GM18526 (cell line): ENCODE data around the gene STH.

ENCODE experiments used
- POLR2A ChIP-seq: IDR thresholded peaks from 3 replicates; pipeline ENCODE4 v1.6.1; 2011; ENCODE audit not compliant: insufficient read length; ENCODE audit errors: extremely low read depth

The STH gene

DNA sequence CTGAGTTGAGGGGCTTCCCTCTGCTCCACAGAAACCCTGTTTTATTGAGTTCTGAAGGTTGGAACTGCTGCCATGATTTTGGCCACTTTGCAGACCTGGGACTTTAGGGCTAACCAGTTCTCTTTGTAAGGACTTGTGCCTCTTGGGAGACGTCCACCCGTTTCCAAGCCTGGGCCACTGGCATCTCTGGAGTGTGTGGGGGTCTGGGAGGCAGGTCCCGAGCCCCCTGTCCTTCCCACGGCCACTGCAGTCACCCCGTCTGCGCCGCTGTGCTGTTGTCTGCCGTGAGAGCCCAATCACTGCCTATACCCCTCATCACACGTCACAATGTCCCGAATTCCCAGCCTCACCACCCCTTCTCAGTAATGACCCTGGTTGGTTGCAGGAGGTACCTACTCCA, 26.0 kb downstream of the STH start:
- TF ChIP-seq POLR2A, result no peak

DNA sequence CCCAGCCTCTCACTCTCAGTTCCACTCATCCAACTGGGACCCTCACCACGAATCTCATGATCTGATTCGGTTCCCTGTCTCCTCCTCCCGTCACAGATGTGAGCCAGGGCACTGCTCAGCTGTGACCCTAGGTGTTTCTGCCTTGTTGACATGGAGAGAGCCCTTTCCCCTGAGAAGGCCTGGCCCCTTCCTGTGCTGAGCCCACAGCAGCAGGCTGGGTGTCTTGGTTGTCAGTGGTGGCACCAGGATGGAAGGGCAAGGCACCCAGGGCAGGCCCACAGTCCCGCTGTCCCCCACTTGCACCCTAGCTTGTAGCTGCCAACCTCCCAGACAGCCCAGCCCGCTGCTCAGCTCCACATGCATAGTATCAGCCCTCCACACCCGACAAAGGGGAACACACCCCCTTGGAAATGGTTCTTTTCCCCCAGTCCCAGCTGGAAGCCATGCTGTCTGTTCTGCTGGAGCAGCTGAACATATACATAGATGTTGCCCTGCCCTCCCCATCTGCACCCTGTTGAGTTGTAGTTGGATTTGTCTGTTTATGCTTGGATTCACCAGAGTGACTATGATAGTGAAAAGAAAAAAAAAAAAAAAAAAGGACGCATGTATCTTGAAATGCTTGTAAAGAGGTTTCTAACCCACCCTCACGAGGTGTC, 26.6 kb downstream of the STH start:
- TF ChIP-seq POLR2A, result no peak

DNA sequence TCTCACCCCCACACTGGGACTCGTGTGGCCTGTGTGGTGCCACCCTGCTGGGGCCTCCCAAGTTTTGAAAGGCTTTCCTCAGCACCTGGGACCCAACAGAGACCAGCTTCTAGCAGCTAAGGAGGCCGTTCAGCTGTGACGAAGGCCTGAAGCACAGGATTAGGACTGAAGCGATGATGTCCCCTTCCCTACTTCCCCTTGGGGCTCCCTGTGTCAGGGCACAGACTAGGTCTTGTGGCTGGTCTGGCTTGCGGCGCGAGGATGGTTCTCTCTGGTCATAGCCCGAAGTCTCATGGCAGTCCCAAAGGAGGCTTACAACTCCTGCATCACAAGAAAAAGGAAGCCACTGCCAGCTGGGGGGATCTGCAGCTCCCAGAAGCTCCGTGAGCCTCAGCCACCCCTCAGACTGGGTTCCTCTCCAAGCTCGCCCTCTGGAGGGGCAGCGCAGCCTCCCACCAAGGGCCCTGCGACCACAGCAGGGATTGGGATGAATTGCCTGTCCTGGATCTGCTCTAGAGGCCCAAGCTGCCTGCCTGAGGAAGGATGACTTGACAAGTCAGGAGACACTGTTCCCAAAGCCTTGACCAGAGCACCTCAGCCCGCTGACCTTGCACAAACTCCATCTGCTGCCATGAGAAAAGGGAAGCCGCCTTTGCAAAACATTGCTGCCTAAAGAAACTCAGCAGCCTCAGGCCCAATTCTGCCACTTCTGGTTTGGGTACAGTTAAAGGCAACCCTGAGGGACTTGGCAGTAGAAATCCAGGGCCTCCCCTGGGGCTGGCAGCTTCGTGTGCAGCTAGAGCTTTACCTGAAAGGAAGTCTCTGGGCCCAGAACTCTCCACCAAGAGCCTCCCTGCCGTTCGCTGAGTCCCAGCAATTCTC, 27.4 kb downstream of the STH start:
- no peak for TF ChIP-seq POLR2A

DNA sequence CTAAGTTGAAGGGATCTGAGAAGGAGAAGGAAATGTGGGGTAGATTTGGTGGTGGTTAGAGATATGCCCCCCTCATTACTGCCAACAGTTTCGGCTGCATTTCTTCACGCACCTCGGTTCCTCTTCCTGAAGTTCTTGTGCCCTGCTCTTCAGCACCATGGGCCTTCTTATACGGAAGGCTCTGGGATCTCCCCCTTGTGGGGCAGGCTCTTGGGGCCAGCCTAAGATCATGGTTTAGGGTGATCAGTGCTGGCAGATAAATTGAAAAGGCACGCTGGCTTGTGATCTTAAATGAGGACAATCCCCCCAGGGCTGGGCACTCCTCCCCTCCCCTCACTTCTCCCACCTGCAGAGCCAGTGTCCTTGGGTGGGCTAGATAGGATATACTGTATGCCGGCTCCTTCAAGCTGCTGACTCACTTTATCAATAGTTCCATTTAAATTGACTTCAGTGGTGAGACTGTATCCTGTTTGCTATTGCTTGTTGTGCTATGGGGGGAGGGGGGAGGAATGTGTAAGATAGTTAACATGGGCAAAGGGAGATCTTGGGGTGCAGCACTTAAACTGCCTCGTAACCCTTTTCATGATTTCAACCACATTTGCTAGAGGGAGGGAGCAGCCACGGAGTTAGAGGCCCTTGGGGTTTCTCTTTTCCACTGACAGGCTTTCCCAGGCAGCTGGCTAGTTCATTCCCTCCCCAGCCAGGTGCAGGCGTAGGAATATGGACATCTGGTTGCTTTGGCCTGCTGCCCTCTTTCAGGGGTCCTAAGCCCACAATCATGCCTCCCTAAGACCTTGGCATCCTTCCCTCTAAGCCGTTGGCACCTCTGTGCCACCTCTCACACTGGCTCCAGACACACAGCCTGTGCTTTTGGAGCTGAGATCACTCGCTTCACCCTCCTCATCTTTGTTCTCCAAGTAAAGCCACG, 28.3 kb downstream of the STH start:
- TF ChIP-seq POLR2A, result no peak

DNA sequence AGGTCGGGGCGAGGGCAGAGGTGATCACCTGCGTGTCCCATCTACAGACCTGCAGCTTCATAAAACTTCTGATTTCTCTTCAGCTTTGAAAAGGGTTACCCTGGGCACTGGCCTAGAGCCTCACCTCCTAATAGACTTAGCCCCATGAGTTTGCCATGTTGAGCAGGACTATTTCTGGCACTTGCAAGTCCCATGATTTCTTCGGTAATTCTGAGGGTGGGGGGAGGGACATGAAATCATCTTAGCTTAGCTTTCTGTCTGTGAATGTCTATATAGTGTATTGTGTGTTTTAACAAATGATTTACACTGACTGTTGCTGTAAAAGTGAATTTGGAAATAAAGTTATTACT, 28.9 kb downstream of the STH start:
- TF ChIP-seq POLR2A, result no peak

DNA sequence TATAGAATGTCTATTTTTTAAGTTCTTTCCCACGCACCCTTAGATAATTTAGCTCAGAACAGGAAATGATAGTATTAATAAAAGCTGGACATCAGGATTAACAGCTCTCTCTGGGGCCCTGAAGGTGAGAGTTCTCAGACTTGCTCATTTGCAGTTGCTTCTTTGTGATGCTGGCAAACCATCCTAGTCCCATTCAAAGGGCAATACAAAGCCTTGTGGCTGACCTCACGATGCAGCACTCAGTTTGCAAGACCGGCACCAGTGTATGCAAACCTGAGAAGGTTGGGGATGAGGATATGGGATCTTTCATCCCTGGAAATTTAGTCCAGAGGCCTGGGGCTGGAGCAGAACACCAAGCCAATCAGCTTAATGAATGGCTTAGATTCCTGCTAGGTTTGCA, 29.3 kb downstream of the STH start:
- no peak for TF ChIP-seq POLR2A

DNA sequence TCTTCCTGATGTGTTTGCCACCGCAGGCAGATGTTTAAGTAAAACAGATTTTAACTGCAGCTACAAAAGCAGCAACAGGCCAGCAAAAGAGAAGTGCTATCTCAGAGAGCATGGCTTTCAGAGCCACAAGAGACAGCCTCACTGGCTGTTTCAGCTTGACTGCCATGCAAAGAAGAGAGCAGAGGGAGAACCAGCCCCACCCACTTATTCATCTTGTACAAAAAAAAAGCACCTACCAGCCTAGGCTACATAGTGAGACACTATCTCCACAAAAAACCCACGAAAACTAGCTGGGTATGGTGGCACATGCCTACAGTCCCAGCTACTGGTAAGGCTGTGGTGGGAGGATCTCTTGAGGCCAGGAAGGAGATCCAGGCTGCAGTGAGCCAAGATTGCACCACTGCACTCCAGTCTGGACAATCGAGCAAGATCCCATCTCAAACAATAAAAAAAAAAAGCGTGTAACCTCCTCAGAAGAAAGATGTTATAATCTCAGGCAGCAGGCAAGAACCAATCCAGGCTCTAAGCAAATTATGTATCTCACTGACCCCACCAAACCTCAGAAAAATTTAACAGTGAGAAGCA, 30.0 kb downstream of the STH start:
- TF ChIP-seq POLR2A, result no peak

DNA sequence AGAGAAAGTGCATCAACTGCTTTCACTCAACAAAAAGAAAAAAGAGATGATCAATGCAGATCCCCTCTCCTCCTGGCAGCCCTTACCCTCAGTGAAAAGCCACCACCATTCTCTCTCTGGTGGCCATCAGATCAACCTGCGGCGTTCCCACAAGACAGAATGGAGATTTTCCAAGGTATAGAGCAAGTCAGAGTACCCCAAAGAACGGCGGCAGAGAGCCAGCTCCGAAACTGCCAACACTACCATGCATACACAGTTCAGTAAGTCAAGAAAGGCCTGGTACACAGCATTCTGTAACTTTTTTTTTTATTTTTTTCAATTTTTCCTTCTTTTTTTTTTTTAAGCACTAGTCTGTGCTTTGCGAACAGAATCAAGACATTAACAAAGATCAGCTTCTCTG, 30.6 kb downstream of the STH start:
- no peak for TF ChIP-seq POLR2A

DNA sequence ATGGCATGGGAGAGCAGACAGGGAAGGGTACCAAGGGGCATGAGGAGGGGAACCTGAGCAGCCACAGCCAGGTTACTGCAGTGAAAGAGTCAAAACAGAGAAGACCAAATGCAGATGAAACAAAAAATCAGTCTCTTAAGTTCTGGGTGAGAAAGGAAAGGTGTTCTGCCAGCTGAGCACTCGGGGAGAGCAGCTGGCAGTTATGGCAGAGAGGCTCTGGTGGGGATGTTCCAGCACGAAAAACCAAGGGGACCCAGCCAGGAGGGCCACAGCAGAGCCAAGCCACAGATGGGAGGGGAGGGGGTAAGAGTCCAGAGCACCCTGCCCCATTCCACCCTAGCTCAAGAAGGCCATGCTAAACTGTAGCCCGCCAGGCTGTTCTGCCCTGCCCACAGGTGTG, 31.7 kb downstream of the STH start:
- TF ChIP-seq POLR2A, result no peak

DNA sequence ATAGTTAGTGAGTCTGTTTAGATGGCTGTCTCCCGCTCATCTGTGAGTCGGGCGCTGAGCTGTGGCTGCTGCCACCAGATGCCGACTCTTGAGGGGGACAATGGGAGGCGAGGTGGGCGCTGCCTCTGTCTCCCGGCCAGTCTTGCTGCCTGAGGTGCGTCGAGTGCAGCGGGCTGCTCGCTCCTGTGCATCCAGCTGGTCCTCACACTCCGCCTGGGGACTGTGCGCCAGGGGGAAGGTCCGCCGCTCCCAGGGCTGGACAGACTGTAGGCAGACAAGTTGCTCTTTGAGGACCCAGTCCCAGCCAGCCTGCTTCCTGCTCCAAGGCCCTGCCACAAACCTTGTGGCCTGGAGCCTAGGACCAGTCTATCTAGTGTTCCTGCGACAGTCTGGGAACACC, 32.4 kb downstream of the STH start:
- TF ChIP-seq POLR2A, result no peak

DNA sequence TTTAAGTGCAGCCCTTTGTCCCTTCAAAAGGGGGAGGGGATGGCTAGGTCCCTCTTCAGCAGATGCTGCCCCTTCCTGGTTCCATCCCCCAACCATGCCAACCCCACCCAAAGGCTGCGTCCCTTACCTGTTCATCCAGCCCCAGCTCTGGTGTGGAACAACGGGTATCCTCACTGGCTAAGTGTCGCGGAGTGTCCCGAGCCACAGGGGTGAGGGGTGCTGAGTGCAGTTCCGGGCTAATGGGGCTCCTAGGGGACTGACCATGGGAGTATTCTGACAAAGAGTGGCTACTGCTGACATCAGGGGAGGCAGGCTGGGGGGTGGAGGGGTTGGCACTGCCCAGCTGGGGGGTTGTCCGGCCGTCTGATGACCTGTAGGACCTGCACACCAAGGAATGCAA, 32.9 kb downstream of the STH start:
- no peak for TF ChIP-seq POLR2A

DNA sequence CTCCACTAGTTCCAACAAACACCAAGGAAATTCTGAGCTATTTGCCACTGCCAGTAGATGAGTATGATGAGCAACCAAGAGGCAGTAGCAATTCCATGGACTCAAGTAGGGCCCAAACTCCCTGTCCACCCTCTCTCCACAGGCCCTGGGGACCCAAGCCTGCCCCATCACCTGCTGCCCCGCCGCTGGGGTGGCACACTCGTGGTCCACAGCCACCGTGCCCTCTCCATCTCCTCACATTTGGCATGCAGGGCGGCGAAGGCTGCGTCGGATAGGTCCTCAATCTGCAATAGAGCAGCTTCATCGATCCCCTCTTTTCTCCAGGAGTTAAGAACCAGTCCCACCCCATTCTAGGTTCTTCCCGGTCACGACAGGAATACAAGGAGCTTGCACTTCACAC, 33.9 kb downstream of the STH start:
- no peak for TF ChIP-seq POLR2A

DNA sequence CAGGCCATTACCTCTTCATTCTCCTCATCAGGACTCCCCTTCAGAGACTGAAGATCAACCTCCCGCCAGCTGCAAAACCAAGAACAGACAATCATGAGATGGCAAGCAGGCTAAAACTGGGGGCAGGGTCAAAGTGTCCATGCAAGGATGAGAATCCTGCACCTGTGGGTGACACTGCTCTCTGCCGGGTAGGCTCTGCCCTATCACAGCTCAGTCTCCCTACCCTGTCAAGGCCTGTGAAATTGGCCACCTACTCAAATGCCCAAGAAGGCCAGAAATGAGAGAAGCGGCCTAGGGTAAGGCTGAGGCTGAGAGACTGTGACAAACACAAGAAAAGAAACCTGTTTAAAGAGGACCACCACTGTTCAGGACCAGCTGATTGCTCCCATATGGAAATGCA, 34.3 kb downstream of the STH start:
- no peak for TF ChIP-seq POLR2A

DNA sequence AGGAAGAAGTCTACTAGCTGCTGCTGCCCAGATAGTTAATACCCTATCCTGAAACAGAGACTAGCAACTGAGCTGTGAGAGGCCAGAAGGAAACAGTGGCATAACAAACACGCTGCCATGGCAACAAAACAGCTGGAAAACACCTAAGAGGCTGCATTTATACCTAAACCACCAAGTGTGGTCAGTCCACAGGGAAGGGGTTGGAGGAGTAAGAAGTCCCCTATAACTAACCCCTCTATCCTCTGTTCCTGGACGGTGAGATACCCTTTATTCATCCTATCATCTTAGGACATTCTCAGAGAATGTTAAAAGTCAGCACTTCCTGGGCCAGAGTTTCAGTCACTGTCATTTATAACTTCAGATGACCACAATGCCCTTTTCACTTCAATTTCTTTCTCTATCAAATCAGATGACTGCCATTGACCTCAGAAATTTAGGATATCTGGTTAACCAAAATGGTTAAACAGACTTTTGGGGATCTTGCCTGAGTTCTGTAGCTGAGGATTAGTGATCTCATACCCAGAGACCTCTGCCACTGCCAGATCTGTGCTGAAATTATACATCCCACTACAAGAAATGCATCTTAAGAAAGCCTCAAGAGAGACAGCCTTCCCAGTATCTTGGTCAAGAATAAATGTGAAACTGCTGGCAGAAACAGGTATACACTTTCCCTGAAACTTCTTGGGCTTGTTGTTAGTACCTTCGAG, 36.2 kb downstream of the STH start:
- TF ChIP-seq POLR2A, result no peak

DNA sequence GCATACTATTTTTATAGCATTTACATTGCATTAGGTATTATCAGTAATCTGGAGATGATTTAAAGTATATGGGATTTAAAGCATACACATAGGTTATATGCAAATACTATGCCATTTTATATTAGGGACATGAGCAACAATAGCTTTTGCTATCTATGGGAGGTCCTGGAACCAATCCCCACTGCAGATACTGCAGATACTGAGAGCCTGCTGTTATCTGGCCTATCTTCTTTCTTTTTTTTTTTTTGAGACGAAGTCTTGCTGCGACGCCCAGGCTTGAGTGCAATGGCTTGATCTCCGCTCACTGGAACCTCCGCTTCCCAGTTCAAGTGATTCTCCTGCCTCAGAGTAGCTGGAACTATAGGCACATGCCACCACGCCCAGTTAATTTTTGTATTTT, 37.4 kb downstream of the STH start:
- no peak for TF ChIP-seq POLR2A
